NCI-H460 (cell line): ENCODE results near the gene G6PC2. TPM values are rescaled to one million over a fixed set of nuclear protein-coding genes. Genes with fewer than 3 reads are reported as not detected.

Experiments
- DNase-seq: peaks from one replicate; pipeline ENCODE4 v3.0.0-alpha.2; 2016; ENCODE audit warnings: low read depth; ENCODE audit errors: extremely low read depth
- total RNA-seq: library from RNA; depleted of rRNA; stranded (reverse); fragments of >200 nt; shearing (Covaris generic); gene quantifications from 2 replicates; pipeline ENCODE4 v1.2.3, GENCODE V29; 2014; rRNA removed

G6PC2 gene
- total RNA-seq, 1 experiment from 2014 or later = not detected

DNA sequence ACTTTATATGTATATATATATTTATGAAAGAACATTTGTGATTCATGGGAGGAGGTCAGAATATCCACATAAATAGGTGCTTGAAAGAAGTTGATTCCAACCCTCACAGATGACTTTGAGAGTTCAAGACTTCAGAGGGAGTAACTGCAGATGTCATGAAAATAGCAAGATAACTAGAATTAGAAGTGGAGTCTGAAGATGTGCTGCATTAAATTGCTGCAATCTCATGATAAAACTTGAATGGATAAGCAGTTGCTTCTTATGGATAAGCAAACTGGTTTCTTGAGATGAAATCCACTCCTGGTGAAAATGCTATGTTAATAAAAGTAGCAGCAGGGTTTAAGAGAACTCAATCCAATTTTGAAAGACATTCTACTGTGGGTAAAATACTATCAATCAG, 40.2 kb downstream of the G6PC2 start:
- DNase-seq = no peak

DNA sequence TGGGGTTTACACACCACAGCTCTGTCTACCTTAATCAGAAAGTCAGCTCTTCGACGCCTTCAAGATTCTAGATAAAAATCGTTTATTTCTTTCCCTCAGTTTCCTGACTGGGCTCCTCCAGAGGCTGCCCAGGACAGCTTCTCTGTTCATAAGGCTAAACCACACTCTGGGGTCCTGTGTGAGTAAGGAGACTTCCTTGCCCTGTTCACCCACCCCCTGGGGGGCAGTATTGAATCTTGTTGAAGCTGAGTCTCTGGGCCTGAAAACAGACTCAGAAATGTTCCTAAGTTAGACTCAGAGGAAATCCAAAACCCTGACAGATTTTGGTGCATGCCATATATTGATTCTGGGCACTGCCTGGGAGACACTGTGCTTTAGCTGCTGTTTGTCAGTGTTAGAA, 43.0 kb downstream of the G6PC2 start:
- no peak for DNase-seq

DNA sequence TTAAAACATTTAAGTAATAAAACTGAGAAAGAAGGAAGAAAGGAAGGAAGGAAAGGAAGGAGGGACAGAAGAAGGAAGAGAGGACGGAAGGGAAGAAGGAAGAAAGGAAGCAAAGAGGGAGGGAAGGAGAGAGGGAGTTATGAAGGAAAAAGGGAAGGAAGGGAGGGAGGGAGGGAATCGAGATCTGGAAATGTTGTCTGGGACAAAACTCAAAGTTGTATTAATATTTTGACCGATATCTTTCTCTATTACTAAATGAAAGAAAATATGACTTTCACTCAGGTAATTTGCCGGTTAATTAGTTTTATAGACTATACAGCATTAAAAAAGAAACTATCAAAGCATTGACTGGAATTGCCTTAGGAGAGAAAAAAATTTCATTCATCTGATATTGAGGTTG, 44.4 kb downstream of the G6PC2 start:
- DNase-seq = no peak

DNA sequence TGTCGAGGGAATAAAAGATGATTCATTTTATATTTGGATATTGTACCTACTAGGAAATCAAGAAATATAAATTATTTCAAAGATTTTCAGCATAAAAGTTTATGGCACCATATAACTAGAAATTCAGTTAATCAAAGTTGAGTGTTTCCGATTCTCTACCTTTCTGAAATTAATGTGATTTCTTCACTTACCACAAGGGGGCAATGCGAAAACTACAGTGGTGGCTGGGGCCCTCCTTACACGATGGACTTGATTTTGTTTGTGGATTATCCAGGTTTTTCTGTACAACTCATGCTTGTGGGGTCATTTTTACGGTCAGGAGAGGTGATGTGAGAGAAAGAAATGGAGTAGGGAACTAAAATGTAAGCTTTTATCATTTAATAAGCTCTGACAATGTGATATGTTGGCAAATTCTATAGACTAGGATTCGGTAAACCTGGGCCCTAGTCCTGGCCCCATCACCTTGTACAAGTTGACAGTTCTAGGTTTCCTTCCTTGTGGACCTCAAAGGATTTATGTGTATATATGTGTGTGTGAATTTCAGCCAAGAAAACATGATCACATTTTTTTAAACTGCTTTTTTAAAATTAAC, 47.6 kb downstream of the G6PC2 start:
- peak; percentile 21 for DNase-seq

DNA sequence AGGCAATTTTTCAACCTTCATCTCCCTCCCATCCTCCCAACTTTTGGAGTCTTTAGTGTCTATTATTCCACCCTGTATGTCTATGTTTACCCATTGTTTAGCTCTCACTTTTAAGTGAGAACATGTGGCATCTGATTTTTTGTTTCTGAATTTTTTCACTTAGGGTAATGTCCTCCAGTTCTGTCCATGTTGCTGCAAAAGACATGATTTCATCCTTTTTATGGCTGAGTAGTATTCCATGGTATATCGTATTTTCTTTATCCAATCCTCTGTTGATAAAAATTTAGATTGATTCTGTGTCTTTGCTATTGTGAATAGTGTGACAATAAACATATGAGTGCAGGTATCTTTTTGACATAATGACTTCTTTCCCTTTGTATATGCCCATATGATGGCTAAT, 48.2 kb downstream of the G6PC2 start:
- DNase-seq = no peak

DNA sequence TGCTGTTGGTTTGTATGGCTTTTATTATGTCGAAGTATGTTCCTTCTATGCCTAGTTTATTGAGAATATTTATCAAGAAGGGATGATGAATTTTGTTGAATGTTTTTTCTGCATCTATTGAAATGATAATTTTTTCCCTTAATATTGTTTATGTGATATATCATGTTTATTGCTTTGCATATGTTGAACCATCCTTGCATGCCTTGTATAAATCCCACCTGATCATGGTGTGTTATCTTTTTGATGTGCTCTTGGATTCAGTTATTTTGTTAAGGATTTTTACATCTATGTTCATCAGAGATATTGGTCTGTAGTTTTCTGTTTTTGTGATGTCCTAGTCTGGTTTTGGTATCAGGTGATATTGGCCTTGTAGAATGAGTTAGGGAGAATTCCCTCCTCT, 50.8 kb downstream of the G6PC2 start:
- DNase-seq = no peak

DNA sequence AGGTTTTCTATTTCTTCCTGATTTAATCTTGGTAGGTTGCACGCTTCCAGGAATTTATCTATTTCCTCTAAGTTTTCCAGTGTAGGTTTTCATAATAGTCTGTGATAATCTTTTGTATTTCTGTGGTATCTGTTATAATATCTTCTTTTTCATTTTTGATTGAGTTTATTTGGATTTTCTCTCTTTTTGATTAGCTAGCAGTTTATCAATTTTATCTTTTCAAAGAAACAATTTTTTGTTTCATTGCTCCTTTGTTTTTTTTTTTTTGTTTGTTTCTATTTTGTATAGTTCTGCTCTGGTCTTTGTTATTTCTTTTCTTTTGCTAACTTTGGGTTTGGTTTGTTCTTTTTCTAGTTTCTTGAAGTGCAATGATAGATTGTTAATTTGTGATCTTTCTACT, 51.3 kb downstream of the G6PC2 start:
- DNase-seq = no peak

DNA sequence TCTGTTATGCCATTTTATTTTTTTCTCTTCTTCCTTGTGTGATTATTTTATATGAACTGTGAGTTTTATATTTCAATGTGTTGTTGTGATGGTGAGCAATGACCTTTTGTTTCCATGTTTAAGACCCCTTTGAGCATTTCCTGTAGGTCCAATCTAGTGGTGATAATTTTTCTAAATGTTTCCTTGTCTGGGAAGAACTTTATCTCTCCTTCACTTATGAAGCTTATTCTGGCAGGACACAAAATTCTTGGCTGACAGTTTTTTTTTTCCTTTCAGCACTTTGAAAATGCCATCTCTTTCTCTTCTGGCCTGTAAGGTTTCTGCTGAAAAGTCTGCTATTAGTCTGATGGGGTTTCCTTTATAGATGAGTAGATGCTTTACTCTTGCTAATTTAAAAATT, 53.2 kb downstream of the G6PC2 start:
- DNase-seq = no peak

DNA sequence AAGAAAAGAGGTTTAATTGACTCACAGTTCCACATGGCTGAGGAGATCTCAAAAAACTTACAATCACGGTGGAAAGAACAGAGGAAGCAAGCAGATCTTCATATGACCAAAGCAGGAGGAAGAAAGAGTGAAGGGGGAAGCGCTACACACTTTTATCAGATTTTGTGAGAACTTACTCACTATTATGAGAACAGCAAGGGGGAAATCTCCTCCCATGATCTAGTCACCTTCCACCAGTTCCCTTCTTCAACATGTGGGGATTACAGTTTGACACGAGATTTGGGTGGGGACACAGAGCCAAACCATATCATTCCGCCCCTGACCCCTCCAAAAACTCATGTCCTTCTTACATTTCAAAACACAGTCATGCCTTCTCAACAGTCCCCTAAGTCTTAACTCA, 54.2 kb downstream of the G6PC2 start:
- no peak for DNase-seq

DNA sequence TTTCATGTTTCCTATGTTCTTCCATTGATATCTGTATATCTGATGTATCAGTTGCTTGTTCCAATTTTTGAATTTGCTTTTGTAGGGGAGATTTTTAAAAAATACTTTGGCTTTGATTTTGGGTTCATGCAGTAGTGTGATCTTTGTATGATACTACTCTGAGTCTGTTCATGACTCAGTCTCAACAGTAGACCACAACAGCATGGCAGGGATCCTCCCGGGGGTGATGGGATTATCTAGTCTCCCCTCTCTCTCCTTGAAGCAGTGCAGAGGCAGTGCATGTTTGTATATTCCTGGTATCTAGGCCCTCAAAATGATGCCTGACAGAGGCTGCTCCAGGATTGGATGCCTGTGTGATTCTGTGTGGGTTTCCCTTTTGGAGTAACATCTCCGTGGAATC, 55.3 kb downstream of the G6PC2 start:
- no peak for DNase-seq

Other genes starting within 250 kb of the G6PC2 start
- 10.0 and 11.1 TPM in 2 replicates for gene NOSTRIN, start 98.7 kb upstream of the G6PC2 start, total RNA-seq
- 10.8 and 12.7 TPM in 2 replicates for gene SPC25, start 10.9 kb upstream of the G6PC2 start, total RNA-seq
- gene ABCB11, start 130.0 kb downstream of the G6PC2 start, total RNA-seq = not detected in 2 replicates
- gene DHRS9, start 168.3 kb downstream of the G6PC2 start, total RNA-seq = not detected in 2 replicates